GM21528 (cell line): ENCODE measurements around the gene ATP2C1.
"Not testable (repeated sequence)": the region's sequence is repeated elsewhere in the genome, so short reads cannot be mapped to it uniquely, and the experiment has no call there.

Experiments
- ATAC-seq: cut with Tn5 transposase; IDR thresholded peaks from one replicate; pipeline ENCODE4 v1.9.1; 2021; ENCODE audit warnings: mild to moderate bottlenecking, moderate library complexity; ENCODE audit not compliant: unreplicated experiment, low FRiP score

The ATP2C1 gene

GRCh38 chr3:131031660-131032059 is 137.8 kb downstream of the ATP2C1 start:
- ATAC-seq, result no peak

GRCh38 chr3:131033480-131034080 is 139.7 kb downstream of the ATP2C1 start:
- no peak for ATAC-seq

GRCh38 chr3:131036200-131036816 is 142.4 kb downstream of the ATP2C1 start:
- ATAC-seq, result no peak

GRCh38 chr3:131036986-131037385 is 143.1 kb downstream of the ATP2C1 start:
- no peak for ATAC-seq

- ATAC-seq, result no peak
These were observed 144.4 kb downstream of the ATP2C1 start for GRCh38 chr3:131038326-131038725.

- not testable (repeated sequence) for ATAC-seq
These were observed 148.5 kb downstream of the ATP2C1 start for GRCh38 chr3:131042271-131042985.

DNA sequence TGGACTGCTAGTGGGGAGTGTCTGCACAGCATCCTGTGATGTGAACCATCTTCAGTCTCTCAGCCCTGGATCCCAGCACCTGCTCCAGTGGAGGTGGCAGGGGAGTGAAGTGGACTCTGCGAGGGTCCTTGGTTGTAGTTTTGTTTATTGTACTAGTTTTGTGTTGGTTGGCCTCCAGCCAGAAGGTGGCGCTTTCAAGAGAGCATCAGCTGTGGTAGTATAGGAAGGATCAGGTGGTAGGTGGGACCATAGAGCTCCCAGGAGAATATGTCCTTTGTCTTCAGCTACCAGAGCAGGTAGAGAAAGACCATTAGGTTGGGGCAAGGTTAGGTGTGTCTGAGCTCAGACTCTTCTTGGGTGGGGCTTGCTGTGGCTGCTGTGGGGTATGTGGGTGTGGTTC is 153.7 kb downstream of the ATP2C1 start:
- no peak for ATAC-seq

- no peak for ATAC-seq
These were observed 154.1 kb downstream of the ATP2C1 start for GRCh38 chr3:131048030-131048429.

DNA sequence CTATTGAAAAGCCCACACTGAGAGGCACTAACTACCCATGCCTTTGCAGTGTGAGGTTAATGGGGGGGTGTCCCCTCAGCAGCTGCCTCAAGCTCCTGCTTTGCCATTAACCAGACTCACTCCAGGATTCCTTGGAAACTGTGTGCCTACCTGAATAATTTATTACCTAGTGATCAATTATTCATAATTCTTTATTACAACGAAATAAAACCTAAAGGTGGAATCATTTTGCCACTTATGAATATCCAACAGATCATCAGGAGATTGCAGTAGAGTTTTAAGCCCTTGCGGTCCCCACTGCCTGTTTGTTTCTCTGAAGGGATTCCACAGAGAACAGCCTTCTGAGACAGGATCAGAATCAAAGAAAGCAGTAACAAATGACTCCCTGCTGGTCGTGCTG is 156.1 kb downstream of the ATP2C1 start:
- no peak for ATAC-seq

- no peak for ATAC-seq
These were observed 159.4 kb downstream of the ATP2C1 start for GRCh38 chr3:131053043-131053859.
